DMS 273 (cell line): ENCODE measurements around the gene MFAP5.
A peak's percentile ranks its signal among the peaks of the same experiment; 100 is the strongest.
"Not testable (repeated sequence)": the region's sequence is repeated elsewhere in the genome, so short reads cannot be mapped to it uniquely, and the experiment has no call there.

ENCODE experiments used
- DNase-seq: peaks from one replicate; lab custom pipeline; 2025; ENCODE audit not compliant: unreplicated experiment; lab: John Stamatoyannopoulos, UW

The MFAP5 gene

GRCh38 chr12:8675591-8676036 lies 13.0 kb upstream of the MFAP5 start:
- DNase-seq = no peak

GRCh38 chr12:8672381-8672780 lies 9.8 kb upstream of the MFAP5 start:
- no peak for DNase-seq

- DNase-seq = no peak
Observed at GRCh38 chr12:8668441-8668840, 5.8 kb upstream of the MFAP5 start.

- no peak for DNase-seq
Observed at GRCh38 chr12:8667270-8667669, 4.6 kb upstream of the MFAP5 start.

GRCh38 chr12:8665759-8666158 lies 3.1 kb upstream of the MFAP5 start:
- DNase-seq = no peak

GRCh38 chr12:8664228-8664913 lies 1.7 kb upstream of the MFAP5 start:
- DNase-seq = no peak

- no peak for DNase-seq
Observed at GRCh38 chr12:8661751-8662150, 875 bp downstream of the MFAP5 start.

- DNase-seq = no peak
Observed at GRCh38 chr12:8661016-8661415, 1.6 kb downstream of the MFAP5 start.

- no peak for DNase-seq
Observed at GRCh38 chr12:8658346-8658745, 4.3 kb downstream of the MFAP5 start.

GRCh38 chr12:8655421-8655820 lies 7.2 kb downstream of the MFAP5 start:
- DNase-seq = no peak

GRCh38 chr12:8648576-8649205 lies 13.9 kb downstream of the MFAP5 start:
- no peak for DNase-seq

GRCh38 chr12:8647968-8648367 lies 14.7 kb downstream of the MFAP5 start:
- DNase-seq = no peak

GRCh38 chr12:8644345-8645248 lies 18.0 kb downstream of the MFAP5 start:
- DNase-seq = no peak

- no peak for DNase-seq
Observed at GRCh38 chr12:8642775-8643174, 19.9 kb downstream of the MFAP5 start.

GRCh38 chr12:8639936-8640335 lies 22.7 kb downstream of the MFAP5 start:
- DNase-seq = no peak

GRCh38 chr12:8638951-8639350 lies 23.7 kb downstream of the MFAP5 start:
- no peak for DNase-seq

GRCh38 chr12:8637666-8638065 lies 25.0 kb downstream of the MFAP5 start:
- peak; percentile 20 for DNase-seq

GRCh38 chr12:8637244-8637643 lies 25.4 kb downstream of the MFAP5 start:
- DNase-seq = no peak

- DNase-seq = no peak
Observed at GRCh38 chr12:8636581-8636980, 26.0 kb downstream of the MFAP5 start.

GRCh38 chr12:8636007-8636346 lies 26.6 kb downstream of the MFAP5 start:
- DNase-seq = not testable (repeated sequence)

- DNase-seq = not testable (repeated sequence)
Observed at GRCh38 chr12:8635342-8636006, 27.2 kb downstream of the MFAP5 start.
